HL-60 (cell line): Measurements from ENCODE around the gene LCN6.

Source experiments
- GABPA ChIP-seq: IDR thresholded peaks from 2 replicates; pipeline ENCODE4 v1.6.1; 2012; ENCODE audit warnings: low read depth
- POLR2AphosphoS5 ChIP-seq: IDR thresholded peaks from 2 replicates; pipeline ENCODE4 v1.6.1; 2012; ENCODE audit warnings: low read depth
- SPI1 ChIP-seq: IDR thresholded peaks from 2 replicates; pipeline ENCODE4 v1.6.1; 2012; ENCODE audit warnings: low read depth, mild to moderate bottlenecking, borderline replicate concordance
- TF ChIP-seq, protein P1 (sequence below): IDR thresholded peaks from one replicate; pipeline ENCODE4 v1.5.1; 2011; ENCODE audit warnings: low read length, control low read depth, inconsistent platforms; ENCODE audit not compliant: insufficient read depth

DNA sequence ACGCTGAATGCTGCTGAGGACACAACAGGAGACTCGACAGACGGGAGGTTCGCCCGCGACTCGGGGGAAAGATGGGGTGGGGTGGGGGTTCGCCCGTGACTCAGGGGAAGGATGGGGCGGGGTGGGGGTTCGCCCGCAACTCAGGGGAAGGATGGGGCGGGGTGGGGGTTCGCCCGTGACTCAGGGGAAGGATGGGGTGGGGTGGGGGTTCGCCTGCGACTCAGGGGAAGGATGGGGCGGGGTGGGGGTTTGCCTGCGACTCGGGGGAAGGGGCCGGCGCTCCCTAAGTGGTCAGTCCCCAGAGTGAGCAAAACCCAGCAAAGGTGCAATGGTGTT, 2.2 kb downstream of the LCN6 start:
- TF ChIP-seq, protein P1, sequence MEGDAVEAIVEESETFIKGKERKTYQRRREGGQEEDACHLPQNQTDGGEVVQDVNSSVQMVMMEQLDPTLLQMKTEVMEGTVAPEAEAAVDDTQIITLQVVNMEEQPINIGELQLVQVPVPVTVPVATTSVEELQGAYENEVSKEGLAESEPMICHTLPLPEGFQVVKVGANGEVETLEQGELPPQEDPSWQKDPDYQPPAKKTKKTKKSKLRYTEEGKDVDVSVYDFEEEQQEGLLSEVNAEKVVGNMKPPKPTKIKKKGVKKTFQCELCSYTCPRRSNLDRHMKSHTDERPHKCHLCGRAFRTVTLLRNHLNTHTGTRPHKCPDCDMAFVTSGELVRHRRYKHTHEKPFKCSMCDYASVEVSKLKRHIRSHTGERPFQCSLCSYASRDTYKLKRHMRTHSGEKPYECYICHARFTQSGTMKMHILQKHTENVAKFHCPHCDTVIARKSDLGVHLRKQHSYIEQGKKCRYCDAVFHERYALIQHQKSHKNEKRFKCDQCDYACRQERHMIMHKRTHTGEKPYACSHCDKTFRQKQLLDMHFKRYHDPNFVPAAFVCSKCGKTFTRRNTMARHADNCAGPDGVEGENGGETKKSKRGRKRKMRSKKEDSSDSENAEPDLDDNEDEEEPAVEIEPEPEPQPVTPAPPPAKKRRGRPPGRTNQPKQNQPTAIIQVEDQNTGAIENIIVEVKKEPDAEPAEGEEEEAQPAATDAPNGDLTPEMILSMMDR: no peak
- TF ChIP-seq SPI1 (no peak), GABPA (no peak), POLR2AphosphoS5 (no peak)
